ENCODE data around the gene PCDHGB7. TPM values are rescaled to one million over a fixed set of nuclear protein-coding genes. Genes with fewer than 3 reads are reported as not detected.
A peak's percentile ranks its signal among the peaks of the same experiment; 100 is the strongest.
"Not testable (repeated sequence)": the region's sequence is repeated elsewhere in the genome, so short reads cannot be mapped to it uniquely, and the experiment has no call there.

The PCDHGB7 gene
- polyA plus RNA-seq, 1 donor (not counting 4 experiments of a cell fraction or from before 2014, with no cell fraction given) = 0.69 TPM

- no peak for DNase-seq (ENCODE audit: low read depth, low spot score)
- no peak overlapping the region for H3K9ac ChIP-seq (ENCODE audit: control insufficient read depth, extremely low read depth, insufficient read depth, low read length)
- peaks cover 11% of the 10 kb centered on the region for H3K27me3 ChIP-seq (ENCODE audit: control insufficient read depth, extremely low read depth, insufficient read depth, low read length)
- peak overlapping the region in 2 of 3 experiments; percentile 25 to 60 for H3K4me3 ChIP-seq (ENCODE audit: control insufficient read depth in 2 of 3, extremely low read depth in 1 of 3, insufficient read depth in 2 of 3, low read depth in 1 of 3, low read length in 3 of 3)
- FAIRE-seq = no peak
- H3K4me2 ChIP-seq (ENCODE audit: control insufficient read depth, extremely low read depth, insufficient read depth, low read depth, low read length) = peak overlapping the region; percentile 80
- H3K4me1 ChIP-seq (ENCODE audit: control insufficient read depth, extremely low read depth, insufficient read depth, low read length) = no peaks in the 10 kb centered on the region
- no peak overlapping the region for H2AFZ ChIP-seq (ENCODE audit: control insufficient read depth, low read length)
- TF ChIP-seq CTCF (optimal IDR thresholded peaks at IDR 0.05 in 1 of 3, IDR thresholded peaks at IDR 0.05 in 1 of 3, conservative IDR thresholded peaks at IDR 0.05 in 1 of 3; ENCODE audit: extremely low read depth in 1 of 3, insufficient read depth in 2 of 3, low read length in 3 of 3) (no peak), EZH2 (IDR thresholded peaks at IDR 0.05; ENCODE audit: low read length) (no peak)
- H3K27ac ChIP-seq (ENCODE audit: control insufficient read depth, insufficient read depth, low read length) = no peak overlapping the region
- H3K36me3 ChIP-seq (ENCODE audit: control insufficient read depth in 2 of 2, extremely low read depth in 1 of 2, insufficient read depth in 2 of 2, low read length in 2 of 2) = no peaks in the 10 kb centered on the region
- no peaks in the 10 kb centered on the region for H3K79me2 ChIP-seq (ENCODE audit: control insufficient read depth, insufficient read depth, low read length)
- peaks cover 23% of the 10 kb centered on the region for H3K9me3 ChIP-seq (ENCODE audit: control insufficient read depth, low read depth, low read length)
- H3K9me1 ChIP-seq (ENCODE audit: control insufficient read depth, extremely low read depth, insufficient read depth, low read length) = no peaks in the 10 kb centered on the region
- dilution Hi-C loops (cut with MboI; ENCODE audit: extremely low pct_ligation_motif_present, low sequenced_read_pairs) = no loop called here
- H4K20me1 ChIP-seq (ENCODE audit: control insufficient read depth, extremely low read depth, insufficient read depth, low read length) = no peaks in the 10 kb centered on the region
These were observed 13.8 kb downstream of the PCDHGB7 start for GRCh38 chr5:141431286-141431685.

GRCh38 chr5:141432308-141432707 lies 14.8 kb downstream of the PCDHGB7 start:
- H3K4me1 ChIP-seq (ENCODE audit: control insufficient read depth, extremely low read depth, insufficient read depth, low read length); DNase-seq (ENCODE audit: low read depth, low spot score); FAIRE-seq; H3K9me1 ChIP-seq (ENCODE audit: control insufficient read depth, extremely low read depth, insufficient read depth, low read length); H2AFZ ChIP-seq (ENCODE audit: control insufficient read depth, low read length); dilution Hi-C loops (cut with MboI; ENCODE audit: extremely low pct_ligation_motif_present, low sequenced_read_pairs); H3K4me2 ChIP-seq (ENCODE audit: control insufficient read depth, extremely low read depth, insufficient read depth, low read depth, low read length); H3K27ac ChIP-seq (ENCODE audit: control insufficient read depth, insufficient read depth, low read length); H3K36me3 ChIP-seq (ENCODE audit: control insufficient read depth in 2 of 2, extremely low read depth in 1 of 2, insufficient read depth in 2 of 2, low read length in 2 of 2); H3K9ac ChIP-seq (ENCODE audit: control insufficient read depth, extremely low read depth, insufficient read depth, low read length); H3K4me3 ChIP-seq (ENCODE audit: control insufficient read depth in 2 of 3, extremely low read depth in 1 of 3, insufficient read depth in 2 of 3, low read depth in 1 of 3, low read length in 3 of 3); H4K20me1 ChIP-seq (ENCODE audit: control insufficient read depth, extremely low read depth, insufficient read depth, low read length); H3K79me2 ChIP-seq (ENCODE audit: control insufficient read depth, insufficient read depth, low read length): not testable (repeated sequence)
- Histone ChIP-seq H3K27me3 (ENCODE audit: control insufficient read depth, extremely low read depth, insufficient read depth, low read length) (peaks cover 11% of the 10 kb centered on the region), H3K9me3 (ENCODE audit: control insufficient read depth, low read depth, low read length) (peaks cover 22% of the 10 kb centered on the region)

- H3K9me1 ChIP-seq (ENCODE audit: control insufficient read depth, extremely low read depth, insufficient read depth, low read length); H2AFZ ChIP-seq (ENCODE audit: control insufficient read depth, low read length); H3K9ac ChIP-seq (ENCODE audit: control insufficient read depth, extremely low read depth, insufficient read depth, low read length); H3K79me2 ChIP-seq (ENCODE audit: control insufficient read depth, insufficient read depth, low read length); H3K4me2 ChIP-seq (ENCODE audit: control insufficient read depth, extremely low read depth, insufficient read depth, low read depth, low read length); H3K27ac ChIP-seq (ENCODE audit: control insufficient read depth, insufficient read depth, low read length); FAIRE-seq; DNase-seq (ENCODE audit: low read depth, low spot score); H3K36me3 ChIP-seq (ENCODE audit: control insufficient read depth in 2 of 2, extremely low read depth in 1 of 2, insufficient read depth in 2 of 2, low read length in 2 of 2); dilution Hi-C loops (cut with MboI; ENCODE audit: extremely low pct_ligation_motif_present, low sequenced_read_pairs); H3K4me3 ChIP-seq (ENCODE audit: control insufficient read depth in 2 of 3, extremely low read depth in 1 of 3, insufficient read depth in 2 of 3, low read depth in 1 of 3, low read length in 3 of 3); H4K20me1 ChIP-seq (ENCODE audit: control insufficient read depth, extremely low read depth, insufficient read depth, low read length); H3K4me1 ChIP-seq (ENCODE audit: control insufficient read depth, extremely low read depth, insufficient read depth, low read length): not testable (repeated sequence)
- H3K27me3 ChIP-seq (ENCODE audit: control insufficient read depth, extremely low read depth, insufficient read depth, low read length) = peaks cover 11% of the 10 kb centered on the region
- H3K9me3 ChIP-seq (ENCODE audit: control insufficient read depth, low read depth, low read length) = peaks cover 18% of the 10 kb centered on the region
These were observed 15.2 kb downstream of the PCDHGB7 start for GRCh38 chr5:141432726-141433125.
